PC-3 (cell line): ENCODE measurements around the gene CNTNAP2.

Source experiments
- EZH2 ChIP-seq: fragments of 300-600 bp; sonication (generic); IDR thresholded peaks from one replicate; pipeline ENCODE4 v1.6.1; 2017; ENCODE audit warnings: antibody characterized with exemption, mild to moderate bottlenecking, low read length; ENCODE audit not compliant: unreplicated experiment
- TF ChIP-seq, protein P1 (sequence below): fragments of 300-600 bp; sonication (generic); conservative IDR thresholded peaks from 2 replicates; pipeline ENCODE4 v1.5.1; 2017; ENCODE audit warnings: antibody characterized with exemption, low read depth, mild to moderate bottlenecking, low read length

DNA sequence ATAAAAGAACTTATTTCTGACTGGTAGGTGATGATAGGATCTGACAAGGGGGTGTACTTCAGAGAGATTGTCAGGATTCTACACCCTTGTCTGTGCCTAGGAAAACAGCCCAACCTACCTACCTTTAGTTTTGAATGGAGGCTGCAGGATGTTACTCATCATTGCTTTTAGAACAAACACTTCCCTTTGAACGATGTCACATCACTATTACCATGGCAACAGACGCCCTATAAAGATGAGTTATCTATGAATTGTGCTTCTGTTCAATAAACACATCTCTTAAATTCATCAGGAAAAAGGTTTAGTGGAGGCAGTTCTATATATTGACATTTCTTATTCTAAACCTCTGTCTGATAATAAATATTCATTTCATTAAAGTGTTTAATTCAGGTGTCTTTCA is 362.4 kb downstream of the CNTNAP2 start:
- TF ChIP-seq, protein P1, sequence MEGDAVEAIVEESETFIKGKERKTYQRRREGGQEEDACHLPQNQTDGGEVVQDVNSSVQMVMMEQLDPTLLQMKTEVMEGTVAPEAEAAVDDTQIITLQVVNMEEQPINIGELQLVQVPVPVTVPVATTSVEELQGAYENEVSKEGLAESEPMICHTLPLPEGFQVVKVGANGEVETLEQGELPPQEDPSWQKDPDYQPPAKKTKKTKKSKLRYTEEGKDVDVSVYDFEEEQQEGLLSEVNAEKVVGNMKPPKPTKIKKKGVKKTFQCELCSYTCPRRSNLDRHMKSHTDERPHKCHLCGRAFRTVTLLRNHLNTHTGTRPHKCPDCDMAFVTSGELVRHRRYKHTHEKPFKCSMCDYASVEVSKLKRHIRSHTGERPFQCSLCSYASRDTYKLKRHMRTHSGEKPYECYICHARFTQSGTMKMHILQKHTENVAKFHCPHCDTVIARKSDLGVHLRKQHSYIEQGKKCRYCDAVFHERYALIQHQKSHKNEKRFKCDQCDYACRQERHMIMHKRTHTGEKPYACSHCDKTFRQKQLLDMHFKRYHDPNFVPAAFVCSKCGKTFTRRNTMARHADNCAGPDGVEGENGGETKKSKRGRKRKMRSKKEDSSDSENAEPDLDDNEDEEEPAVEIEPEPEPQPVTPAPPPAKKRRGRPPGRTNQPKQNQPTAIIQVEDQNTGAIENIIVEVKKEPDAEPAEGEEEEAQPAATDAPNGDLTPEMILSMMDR, result no peak
- TF ChIP-seq EZH2, result no peak
